DOHH2 (cell line): ENCODE measurements around the gene CPLX3.

ENCODE experiments used
- H3F3A ChIP-seq: fragments of 200-600 bp; sonication (generic), shearing (Covaris generic); 2 replicates; pipeline ENCODE4 v1.6.0; 2016; ENCODE audit warnings: antibody characterized with exemption, mild to moderate bottlenecking; ENCODE audit not compliant: control insufficient read depth, insufficient read depth
- H3K27ac ChIP-seq: fragments of 200-600 bp; sonication (generic); 2 replicates; pipeline ENCODE4 v1.5.1; 2014; ENCODE audit warnings: low read depth, mild to moderate bottlenecking, low read length, moderate library complexity
- H3K27me3 ChIP-seq: fragments of 200-600 bp; sonication (generic); 2 replicates; pipeline ENCODE4 v1.6.1; 2014; ENCODE audit warnings: mild to moderate bottlenecking, low read length, mixed read lengths; ENCODE audit not compliant: control insufficient read depth
- H3K36me3 ChIP-seq: fragments of 200-600 bp; sonication (generic); 2 replicates; pipeline ENCODE4 v1.6.1; 2014; ENCODE audit warnings: mild to moderate bottlenecking, low read length, moderate library complexity, mixed read lengths; ENCODE audit not compliant: control insufficient read depth
- H3K4me1 ChIP-seq: fragments of 200-600 bp; sonication (generic); 2 replicates; pipeline ENCODE4 v1.6.1; 2014; ENCODE audit warnings: mild to moderate bottlenecking, low read length, mixed read lengths; ENCODE audit not compliant: control insufficient read depth
- H3K4me2 ChIP-seq: fragments of 200-600 bp; sonication (generic); 2 replicates; pipeline ENCODE4 v1.6.0; 2014; ENCODE audit warnings: mild to moderate bottlenecking, low read length, moderate library complexity
- H3K4me3 ChIP-seq: fragments of 200-600 bp; sonication (generic); 2 replicates; pipeline ENCODE4 v1.5.1; 2014; ENCODE audit warnings: mild to moderate bottlenecking, low read length, mixed read lengths
- H3K79me2 ChIP-seq: fragments of 200-600 bp; sonication (generic); 2 replicates; pipeline ENCODE4 v1.6.1; 2014; ENCODE audit warnings: mild to moderate bottlenecking, low read length, mixed read lengths; ENCODE audit not compliant: control insufficient read depth
- H3K9me2 ChIP-seq: fragments of 200-600 bp; sonication (generic); replicated peaks from 2 replicates; pipeline ENCODE4 v1.6.1; 2014; ENCODE audit warnings: mild to moderate bottlenecking, low read length, mixed read lengths; ENCODE audit not compliant: control insufficient read depth
- H3K9me3 ChIP-seq: fragments of 200-600 bp; sonication (generic); 2 replicates; pipeline ENCODE4 v1.6.1; 2014; ENCODE audit warnings: antibody characterized with exemption, low read length, mixed read lengths; ENCODE audit not compliant: control insufficient read depth, insufficient read depth
- H4K20me1 ChIP-seq: fragments of 200-600 bp; sonication (generic); 2 replicates; pipeline ENCODE4 v1.6.0; 2014; ENCODE audit warnings: low read depth, mild to moderate bottlenecking, antibody characterized with exemption, low read length, moderate library complexity; ENCODE audit not compliant: control insufficient read depth, insufficient read depth
- EZH2phosphoT487 ChIP-seq: fragments of 200-600 bp; sonication (generic); IDR thresholded peaks from 2 replicates; pipeline ENCODE4 v1.6.1; 2017; ENCODE audit warnings: borderline replicate concordance, mild to moderate bottlenecking, antibody characterized with exemption, low read length, moderate library complexity, mixed read lengths
- TF ChIP-seq, protein P1 (sequence below): fragments of 200-600 bp; sonication (generic); IDR thresholded peaks from one replicate; pipeline ENCODE4 v1.5.1; 2014; ENCODE audit warnings: antibody characterized with exemption, mild to moderate bottlenecking, low read depth, low read length; ENCODE audit not compliant: poor library complexity, severe bottlenecking

Gene CPLX3

DNA sequence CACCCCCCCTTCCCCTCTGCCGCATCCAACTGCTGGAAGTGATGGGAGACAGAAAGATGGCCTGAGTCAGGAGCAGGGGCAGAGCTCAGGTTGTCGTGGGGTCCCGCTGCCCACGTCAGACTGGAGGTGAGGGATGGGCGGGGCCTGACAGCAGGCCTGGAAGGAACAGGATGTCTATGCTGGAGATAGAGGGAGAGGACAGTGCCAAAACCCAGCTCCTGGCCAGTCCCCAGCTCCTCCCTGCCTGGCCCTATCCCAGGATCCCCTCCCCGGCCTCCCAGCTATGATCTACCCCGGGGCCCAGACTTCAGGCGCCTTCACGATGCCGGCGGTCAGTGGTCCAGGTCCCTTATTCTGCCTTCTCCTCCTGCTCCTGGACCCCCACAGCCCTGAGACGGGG lies 13.9 kb upstream of the CPLX3 start, which contains the start of gene LMAN1L:
LMAN1L (plus strand) TSS at position 303 of the 400 bp plus-strand sequence; CDS start at position 323, 20 bp downstream.
- H3K4me2 ChIP-seq: no peak within 1 kb of the TSS
- peaks cover 9% of the 10 kb centered on the region; the same call in 1 of the 2 replicates for H3F3A ChIP-seq
- H4K20me1 ChIP-seq: no peaks in the 10 kb centered on the region
- no peak within 1 kb of the TSS for H3K27ac ChIP-seq
- no peaks in the 10 kb centered on the region for H3K36me3 ChIP-seq
- H3K4me3 ChIP-seq: no peak within 1 kb of the TSS
- no peaks in the 10 kb centered on the region for H3K9me3 ChIP-seq
- TF ChIP-seq, protein P1, sequence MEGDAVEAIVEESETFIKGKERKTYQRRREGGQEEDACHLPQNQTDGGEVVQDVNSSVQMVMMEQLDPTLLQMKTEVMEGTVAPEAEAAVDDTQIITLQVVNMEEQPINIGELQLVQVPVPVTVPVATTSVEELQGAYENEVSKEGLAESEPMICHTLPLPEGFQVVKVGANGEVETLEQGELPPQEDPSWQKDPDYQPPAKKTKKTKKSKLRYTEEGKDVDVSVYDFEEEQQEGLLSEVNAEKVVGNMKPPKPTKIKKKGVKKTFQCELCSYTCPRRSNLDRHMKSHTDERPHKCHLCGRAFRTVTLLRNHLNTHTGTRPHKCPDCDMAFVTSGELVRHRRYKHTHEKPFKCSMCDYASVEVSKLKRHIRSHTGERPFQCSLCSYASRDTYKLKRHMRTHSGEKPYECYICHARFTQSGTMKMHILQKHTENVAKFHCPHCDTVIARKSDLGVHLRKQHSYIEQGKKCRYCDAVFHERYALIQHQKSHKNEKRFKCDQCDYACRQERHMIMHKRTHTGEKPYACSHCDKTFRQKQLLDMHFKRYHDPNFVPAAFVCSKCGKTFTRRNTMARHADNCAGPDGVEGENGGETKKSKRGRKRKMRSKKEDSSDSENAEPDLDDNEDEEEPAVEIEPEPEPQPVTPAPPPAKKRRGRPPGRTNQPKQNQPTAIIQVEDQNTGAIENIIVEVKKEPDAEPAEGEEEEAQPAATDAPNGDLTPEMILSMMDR: no peak
- TF ChIP-seq EZH2phosphoT487: no peak
- peaks cover 15% of the 10 kb centered on the region for H3K4me1 ChIP-seq
- no peaks in the 10 kb centered on the region for H3K79me2 ChIP-seq
- no peaks in the 10 kb centered on the region for H3K9me2 ChIP-seq
- H3K27me3 ChIP-seq: peaks cover 8% of the 10 kb centered on the region

DNA sequence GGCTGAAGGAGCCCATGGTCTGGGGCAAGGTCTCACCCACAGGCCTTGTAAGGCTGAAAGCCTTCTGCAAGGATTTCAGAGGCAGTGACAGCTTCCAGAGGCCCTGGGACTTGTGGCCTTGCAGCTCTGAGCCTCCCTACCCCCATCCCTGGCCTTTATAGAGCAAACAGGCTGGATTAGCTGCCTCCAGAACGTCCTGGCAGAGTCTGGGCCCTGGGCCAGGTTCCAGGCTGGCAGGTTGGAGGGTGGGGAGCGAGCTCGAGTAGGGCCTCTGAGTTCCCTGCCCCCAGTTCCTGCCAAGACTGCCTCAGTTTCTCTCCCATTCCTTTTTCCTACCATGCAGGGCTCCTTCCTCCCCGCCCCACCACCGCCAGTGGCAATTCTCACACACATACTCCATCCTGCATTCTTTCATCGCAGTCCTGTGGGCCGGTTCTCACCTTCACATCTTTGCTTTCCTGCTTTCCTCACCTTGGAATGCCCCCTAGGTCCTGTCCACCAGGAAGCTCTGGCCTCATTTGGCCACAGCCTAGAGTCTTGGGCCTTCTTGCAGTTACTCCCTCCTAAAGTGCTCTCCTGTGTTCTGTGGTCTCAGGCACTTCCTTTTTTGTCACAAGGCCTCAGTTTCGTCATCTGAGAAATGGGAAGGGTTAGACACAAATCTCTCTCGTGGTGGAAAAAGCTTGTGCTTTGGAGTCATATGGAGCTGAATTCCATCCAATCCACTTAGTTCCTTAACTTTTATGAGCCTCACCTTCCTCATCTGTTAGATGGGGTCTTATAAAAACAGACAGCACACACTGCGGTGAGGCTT lies 11.1 kb upstream of the CPLX3 start:
- H3K9me2 ChIP-seq: no peaks in the 10 kb centered on the region
- no peak overlapping the region for H3K4me3 ChIP-seq
- no peak for TF ChIP-seq EZH2phosphoT487
- TF ChIP-seq, protein P1: no peak
- no peaks in the 10 kb centered on the region for H3K9me3 ChIP-seq
- no peaks in the 10 kb centered on the region for H3K27me3 ChIP-seq
- H3K36me3 ChIP-seq: no peaks in the 10 kb centered on the region
- no peak overlapping the region for H3K4me2 ChIP-seq
- 0 out of 2 replicates have a peak, but pooled peaks cover 2% of the 10 kb centered on the region for H3F3A ChIP-seq
- H4K20me1 ChIP-seq: no peaks in the 10 kb centered on the region
- no peaks in the 10 kb centered on the region for H3K79me2 ChIP-seq
- no peak overlapping the region for H3K27ac ChIP-seq
- H3K4me1 ChIP-seq: peaks cover 30% of the 10 kb centered on the region

DNA sequence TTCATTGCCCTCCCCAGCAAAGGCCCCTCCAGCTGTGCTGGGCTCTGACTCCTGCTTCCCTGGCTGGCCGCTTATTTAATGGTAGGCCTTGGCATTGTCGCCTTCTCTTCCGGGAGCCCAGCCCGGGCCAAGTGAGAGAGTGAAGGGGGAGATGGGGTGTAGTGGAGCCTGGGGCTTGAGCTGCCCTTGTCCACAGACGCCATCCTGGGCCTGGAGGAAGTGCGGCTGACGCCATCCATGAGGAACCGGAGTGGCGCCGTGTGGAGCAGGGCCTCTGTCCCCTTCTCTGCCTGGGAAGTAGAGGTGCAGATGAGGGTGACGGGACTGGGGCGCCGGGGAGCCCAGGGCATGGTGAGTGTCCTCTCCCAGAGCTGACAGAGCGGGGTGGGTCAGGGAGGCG lies 10.5 kb upstream of the CPLX3 start:
- Histone ChIP-seq H3K9me3 (no peaks in the 10 kb centered on the region), H3K27me3 (no peaks in the 10 kb centered on the region), H3K36me3 (no peaks in the 10 kb centered on the region), H3K9me2 (no peaks in the 10 kb centered on the region), H3K4me3 (no peak overlapping the region), H3F3A (0 out of 2 replicates have a peak, but pooled peaks cover 2% of the 10 kb centered on the region), H3K4me1 (peaks cover 36% of the 10 kb centered on the region), H3K4me2 (no peak overlapping the region), H3K27ac (no peak overlapping the region), H3K79me2 (no peaks in the 10 kb centered on the region), H4K20me1 (no peaks in the 10 kb centered on the region)
- TF ChIP-seq EZH2phosphoT487: no peak
- TF ChIP-seq, protein P1: no peak
